Measurements from ENCODE around the gene SNAPC3. TPM values are rescaled to one million over a fixed set of nuclear protein-coding genes. Genes with fewer than 3 reads are reported as not detected.

SNAPC3 gene
- total and polyA plus RNA-seq, 10 donors: 6.4 to 45.8 (median 31.7) TPM

GRCh38 chr9:15510789-15511575, 88.3 kb downstream of the SNAPC3 start, which contains the start of gene PSIP1:
Gene PSIP1, minus strand, starts transcription at chr9:15510970. Its CDS starts 782 bp downstream, at chr9:15510188.
- Histone ChIP-seq H3K27me3 (replicated peaks in 1 of 7) (no peaks in the 10 kb centered on the region), H3K36me3 (peaks cover 0 to 30% (median 13%) of the 10 kb centered on the region in 6 donors), H3K4me1 (peaks cover 10 to 70% (median 41%) of the 10 kb centered on the region in 6 donors), H3K4me3 (peak within 1 kb of the TSS; percentile 82 to 100 (median 96)), H3K27ac (peak within 1 kb of the TSS; percentile 93 to 99 (median 96)), H3K9me3 (no peaks in the 10 kb centered on the region)
- 0 to 1% (median 1%) methylated on average over 26 to 72 of the region's 72 CpGs for WGBS, 5 donors
- peak; percentile 95 for DNase-seq
- TF ChIP-seq POLR2AphosphoS5 (IDR thresholded peaks at IDR 0.05) (peak; percentile 89 to 93 (median 93)), POLR2A (IDR thresholded peaks at IDR 0.05) (peak in 2 of 3 donors; percentile 13 to 59), CTCF (IDR thresholded peaks at IDR 0.05 in 8 of 11, conservative IDR thresholded peaks at IDR 0.05 in 3 of 11) (peak in 6 of 11 experiments; percentile 4 to 54 (median 41))
- intact Hi-C loops (cut with DNase I; ENCODE audit: low total_unique reads): no loop called here

Small RNA genes within 50 kb of the gene (small RNA-seq; reads per million reads assigned to genes)
- gene RNU6-319P: 0 reads per million in 4 donors

Other genes starting within 250 kb of the SNAPC3 start
- 10 to 100 TPM; 16.8 to 24.1 (median 19.6) TPM for gene TTC39B, start 115.7 kb upstream of the SNAPC3 start, total RNA-seq
- 1 to 10 TPM; 4.8 to 5.8 (median 5.1) TPM for gene TTC39B, start 115.7 kb upstream of the SNAPC3 start, polyA plus RNA-seq
- gene PSIP1, start 88.1 kb downstream of the SNAPC3 start, total RNA-seq: 100 to 1,000 TPM in 2 of 7 donors, 10 to 100 TPM in 5; 55.5 to 121 (median 66.0) TPM
- 10 to 100 TPM; 38.1 to 52.0 (median 44.6) TPM for gene PSIP1, start 88.1 kb downstream of the SNAPC3 start, polyA plus RNA-seq
- gene CCDC171, start 130.2 kb downstream of the SNAPC3 start, total RNA-seq: 1 to 10 TPM in 6 of 7 donors, under 1 TPM in 1; 0.91 to 4.0 (median 2.2) TPM
- gene CCDC171, start 130.2 kb downstream of the SNAPC3 start, polyA plus RNA-seq: under 1 TPM; 0.38 to 0.82 (median 0.80) TPM